GM21381 (cell line): ENCODE results near the gene PDCD5.
A peak's percentile ranks its signal among the peaks of the same experiment; 100 is the strongest.
"Not testable (repeated sequence)": the region's sequence is repeated elsewhere in the genome, so short reads cannot be mapped to it uniquely, and the experiment has no call there.

Experiments used
- ATAC-seq: cut with Tn5 transposase; IDR thresholded peaks from one replicate; pipeline ENCODE4 v1.9.1; 2021; ENCODE audit warnings: mild to moderate bottlenecking, moderate library complexity; ENCODE audit not compliant: unreplicated experiment

The PDCD5 gene

DNA sequence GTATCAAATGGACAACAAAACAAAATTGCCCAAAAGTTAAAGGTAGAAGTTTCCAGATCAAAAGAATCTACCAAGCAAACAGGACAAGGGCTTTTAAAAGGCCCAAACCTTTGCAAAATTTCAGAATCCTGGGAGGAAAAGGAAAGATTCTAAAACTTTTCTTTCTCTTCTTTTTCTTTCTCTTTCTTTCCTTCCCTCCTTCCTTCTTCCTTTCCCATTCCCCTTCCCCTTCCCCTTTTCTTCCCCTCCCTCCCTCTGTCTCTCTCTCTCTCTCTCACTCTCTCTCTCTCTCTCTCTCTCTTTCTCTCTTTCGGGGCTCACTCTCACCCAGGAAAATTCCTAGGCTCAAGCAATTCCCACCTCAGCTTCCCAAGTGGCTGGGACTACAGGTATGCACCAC lies 4.2 kb upstream of the PDCD5 start:
- ATAC-seq = no peak

DNA sequence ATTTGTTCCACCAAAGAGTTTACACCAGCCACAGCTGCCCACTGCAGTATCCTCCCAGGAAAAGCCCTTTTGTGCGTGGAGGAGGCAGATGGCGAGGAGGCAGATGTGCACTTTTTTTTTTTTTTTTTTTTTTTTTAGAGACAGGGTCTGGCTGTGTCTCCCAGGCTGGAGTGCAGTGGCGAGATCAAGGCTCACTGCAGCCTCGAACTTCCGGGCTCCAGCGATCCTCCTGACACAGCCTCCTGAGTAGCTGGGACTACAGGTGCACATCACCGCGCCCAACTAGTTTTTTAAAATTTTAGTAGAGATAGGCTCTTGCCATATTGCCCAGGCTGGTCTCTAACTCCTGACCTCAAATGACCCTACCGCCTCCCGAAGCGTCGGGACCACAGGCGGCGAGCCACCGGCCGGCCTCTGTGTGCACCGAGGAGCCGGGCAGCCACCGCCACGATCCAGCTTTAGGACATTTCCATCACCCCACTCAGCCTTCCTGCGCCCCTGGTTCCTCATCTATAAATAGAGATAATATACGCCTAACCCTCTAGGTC lies 563 bp upstream of the PDCD5 start:
- peak; percentile 23 for ATAC-seq

DNA sequence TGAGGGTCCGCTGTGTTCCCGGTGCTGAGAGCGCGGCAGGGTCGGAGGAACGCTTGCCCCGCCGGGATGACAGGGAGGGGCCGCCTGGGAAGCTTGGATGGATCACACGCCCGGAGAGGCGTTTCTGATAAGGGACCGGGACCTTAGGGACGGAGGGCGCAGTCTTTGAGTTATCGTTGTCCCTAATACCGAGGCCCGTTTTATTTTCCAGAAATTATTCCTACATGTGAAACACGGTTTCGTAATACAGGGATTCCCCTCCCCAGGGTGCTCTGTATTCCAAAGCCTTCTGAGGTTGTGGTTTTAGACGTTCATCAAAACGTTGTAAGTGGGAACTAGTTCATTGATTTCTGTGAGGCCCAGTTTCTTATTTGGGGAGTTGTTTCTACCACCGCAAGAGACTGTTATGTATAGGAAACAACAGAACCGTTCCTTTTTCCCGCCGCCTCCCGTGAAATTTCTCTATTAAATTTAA lies 752 bp downstream of the PDCD5 start:
- ATAC-seq = no peak

DNA sequence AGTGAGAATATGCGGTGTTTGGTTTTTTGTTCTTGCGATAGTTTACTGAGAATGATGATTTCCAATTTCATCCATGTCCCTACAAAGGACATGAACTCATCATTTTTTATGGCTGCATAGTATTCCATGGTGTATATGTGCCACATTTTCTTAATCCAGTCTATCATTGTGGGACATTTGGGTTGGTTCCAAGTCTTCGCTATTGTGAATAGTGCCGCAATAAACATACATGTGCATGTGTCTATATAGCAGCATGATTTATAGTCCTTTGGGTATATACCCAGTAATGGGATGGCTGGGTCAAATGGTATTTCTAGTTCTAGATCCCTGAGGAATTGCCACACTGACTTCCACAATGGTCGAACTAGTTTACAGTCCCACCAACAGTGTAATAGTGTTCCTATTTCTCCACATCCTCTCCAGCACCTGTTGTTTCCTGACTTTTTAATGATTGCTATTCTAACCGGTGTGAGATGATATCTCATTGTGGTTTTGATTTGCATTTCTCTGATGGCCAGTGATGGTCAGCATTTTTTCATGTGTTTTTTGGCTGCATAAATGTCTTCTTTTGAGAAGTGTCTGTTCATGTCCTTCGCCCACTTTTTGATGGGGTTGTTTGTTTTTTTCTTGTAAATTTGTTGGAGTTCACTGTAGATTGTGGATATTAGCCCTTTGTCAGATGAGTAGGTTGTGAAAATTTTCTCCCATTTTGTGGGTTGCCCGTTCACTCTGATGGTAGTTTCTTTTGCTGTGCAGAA lies 6.9 kb downstream of the PDCD5 start:
- ATAC-seq = not testable (repeated sequence)

DNA sequence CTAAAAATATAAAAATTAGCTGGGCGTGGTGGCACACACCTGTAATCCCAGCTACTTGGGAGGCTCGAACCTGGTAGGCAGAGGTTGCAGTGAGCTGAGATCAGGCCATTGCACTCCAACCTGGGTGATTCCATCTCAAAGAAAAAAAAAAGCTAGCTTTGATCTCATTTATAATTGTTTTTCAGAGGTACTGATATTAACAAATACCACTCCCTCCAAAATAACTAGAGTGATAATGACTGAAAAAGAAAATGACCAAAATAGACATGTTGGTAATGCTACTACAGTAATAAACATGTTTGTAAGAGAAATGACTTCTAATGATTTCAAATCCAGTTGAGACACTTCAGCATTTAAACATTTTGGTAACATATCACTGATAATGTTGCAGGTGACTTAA lies 13.0 kb downstream of the PDCD5 start:
- no peak for ATAC-seq

DNA sequence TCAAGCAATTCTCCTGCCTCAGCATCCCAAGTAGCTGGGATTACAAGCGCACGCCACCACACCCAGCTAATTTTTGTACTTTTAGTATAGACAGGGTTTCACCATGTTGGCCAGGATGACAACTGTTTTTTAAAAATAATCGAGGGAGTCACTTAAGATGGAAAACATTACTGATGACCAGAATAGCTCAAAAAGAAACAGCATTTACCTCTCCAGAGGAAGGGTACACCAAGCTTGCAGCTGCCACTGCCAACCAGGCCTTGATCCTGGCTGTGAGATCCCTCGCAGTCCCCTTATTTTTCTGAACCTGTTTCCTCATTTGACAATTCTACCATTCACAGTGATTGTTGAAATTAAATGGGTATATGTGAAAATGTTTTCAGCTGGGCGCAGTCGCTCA lies 14.5 kb downstream of the PDCD5 start:
- no peak for ATAC-seq

DNA sequence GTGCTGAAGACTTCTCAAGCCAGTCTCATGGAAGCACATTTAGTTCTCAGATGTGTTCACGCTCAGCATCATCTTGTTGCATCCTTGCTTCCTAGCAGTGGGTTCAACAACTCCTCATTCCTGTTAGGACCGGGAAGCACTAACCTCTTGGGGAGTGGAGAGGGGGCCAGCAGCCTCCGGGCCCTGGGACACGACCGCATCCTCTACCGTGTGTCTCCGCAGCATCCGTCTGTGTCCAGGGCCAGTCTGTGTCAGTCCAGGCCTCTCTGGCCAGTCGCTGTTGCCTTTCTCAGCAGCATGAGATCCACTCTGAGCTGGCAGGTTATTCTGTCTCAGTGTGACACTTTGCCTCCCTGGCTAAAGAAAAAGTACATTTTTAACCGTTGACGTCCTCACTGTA lies 17.0 kb downstream of the PDCD5 start:
- no peak for ATAC-seq

DNA sequence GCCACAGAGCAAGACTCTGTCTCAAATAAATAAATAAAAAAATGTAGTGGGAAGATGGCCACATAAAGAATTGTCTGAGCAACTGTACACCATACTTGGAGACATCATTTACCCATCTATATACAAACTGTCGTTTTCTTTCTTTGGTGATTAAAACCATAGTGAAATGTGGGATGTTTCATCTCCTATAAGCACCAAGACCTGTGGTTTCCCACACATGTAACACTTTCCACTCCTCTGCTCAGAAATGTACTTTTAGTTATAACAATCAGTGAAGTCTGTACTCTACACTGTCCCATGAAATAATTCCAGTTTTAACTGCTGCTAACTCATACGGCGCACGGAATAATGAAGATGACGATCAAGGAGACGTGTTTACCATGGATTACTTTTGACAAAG lies 18.3 kb downstream of the PDCD5 start:
- ATAC-seq = no peak

DNA sequence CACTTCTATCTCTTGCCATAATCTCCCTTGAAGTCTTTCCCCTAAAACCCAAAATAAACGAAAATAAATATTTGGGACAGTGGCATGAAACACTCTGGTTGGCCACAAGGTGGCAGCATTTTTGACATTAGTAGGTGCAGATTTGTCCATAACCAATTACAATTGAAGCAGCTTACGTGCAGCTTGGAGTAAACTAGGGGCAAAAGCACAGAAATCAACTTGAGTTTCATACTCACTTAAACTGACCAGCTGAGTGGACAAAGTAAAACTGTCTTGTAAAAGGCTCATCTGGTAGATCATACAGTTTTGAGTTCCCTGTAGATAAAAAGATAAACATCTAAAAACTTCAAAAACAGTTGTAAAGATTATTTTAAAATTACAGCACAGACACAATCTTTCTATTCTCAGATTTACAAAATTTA lies 18.8 kb downstream of the PDCD5 start:
- ATAC-seq = no peak

DNA sequence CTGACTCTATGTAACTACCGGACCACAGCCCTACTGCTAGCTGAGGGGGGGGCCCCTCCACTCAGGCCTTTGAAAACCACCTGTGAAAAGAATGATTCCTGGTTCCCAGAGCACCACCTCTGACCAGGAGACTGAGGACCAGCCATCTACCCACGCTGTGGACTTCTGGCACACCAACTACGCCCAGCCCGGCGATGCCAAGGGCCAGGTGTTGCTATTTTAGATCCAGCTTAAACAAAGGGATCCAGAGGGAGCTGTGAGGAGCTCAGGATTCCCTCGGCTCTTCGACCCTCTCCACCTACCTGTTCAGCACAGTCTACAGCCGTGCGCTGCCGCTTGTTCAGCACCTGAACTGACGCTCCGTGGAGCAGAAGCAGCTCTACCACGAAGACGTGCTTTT lies 23.0 kb downstream of the PDCD5 start:
- no peak for ATAC-seq

DNA sequence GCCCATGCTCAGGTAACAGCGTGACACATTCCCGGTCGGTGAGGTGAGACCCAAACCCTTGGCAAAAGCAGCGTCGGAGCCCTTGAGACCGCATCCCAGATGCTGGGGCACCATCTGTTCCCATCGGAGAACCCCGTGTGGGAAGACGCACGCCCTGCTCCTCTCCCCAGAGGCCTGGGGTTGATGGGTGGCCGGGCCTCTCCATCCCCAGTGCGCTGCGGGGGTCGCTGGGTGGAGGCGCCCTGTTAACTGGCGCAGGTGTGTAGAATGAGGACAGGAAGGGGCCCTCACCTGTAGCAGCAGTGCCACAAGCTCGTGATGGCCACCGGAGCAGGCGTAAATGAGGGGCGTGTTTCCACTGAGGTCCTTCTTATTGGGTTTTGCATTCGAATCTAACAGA lies 24.6 kb downstream of the PDCD5 start:
- ATAC-seq = no peak

DNA sequence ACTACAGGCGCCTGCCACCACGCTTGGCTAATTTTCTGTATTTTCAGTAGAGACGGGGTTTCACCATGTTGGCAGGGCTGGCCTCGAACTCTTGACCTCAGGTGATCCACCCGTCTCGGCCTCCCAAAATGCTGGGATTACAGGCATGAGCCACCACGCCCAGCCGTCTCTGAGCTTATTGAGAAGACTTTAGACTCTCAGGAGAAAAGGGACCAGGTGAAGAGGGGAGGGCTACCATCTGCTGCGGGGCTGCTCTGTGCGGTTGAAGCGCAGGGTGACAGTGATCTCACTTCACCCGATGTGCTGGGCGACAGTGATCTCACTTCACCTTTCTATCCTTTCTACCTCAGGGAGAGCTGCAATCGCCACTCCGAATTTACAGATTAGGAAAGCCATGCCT lies 25.3 kb downstream of the PDCD5 start:
- no peak for ATAC-seq

DNA sequence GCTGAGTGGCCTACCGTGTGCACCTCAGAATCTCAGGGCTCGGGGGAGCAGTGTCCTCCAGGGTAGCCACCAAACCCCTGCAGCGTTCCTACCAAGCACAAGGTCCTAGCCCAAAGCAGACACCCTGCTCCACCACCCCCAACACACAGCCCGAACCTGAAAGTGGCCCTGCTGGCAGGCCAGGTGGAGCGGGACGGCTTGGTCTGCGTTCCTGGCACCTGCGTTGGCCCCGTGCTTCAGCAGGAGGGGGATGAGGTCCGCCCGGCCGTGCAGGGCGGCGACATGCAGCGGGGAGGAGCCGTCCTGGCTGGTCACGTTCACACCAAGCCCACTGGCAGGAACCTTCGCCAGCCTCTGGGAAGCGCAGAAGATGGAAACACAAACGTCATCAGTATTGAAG lies 26.5 kb downstream of the PDCD5 start:
- no peak for ATAC-seq

DNA sequence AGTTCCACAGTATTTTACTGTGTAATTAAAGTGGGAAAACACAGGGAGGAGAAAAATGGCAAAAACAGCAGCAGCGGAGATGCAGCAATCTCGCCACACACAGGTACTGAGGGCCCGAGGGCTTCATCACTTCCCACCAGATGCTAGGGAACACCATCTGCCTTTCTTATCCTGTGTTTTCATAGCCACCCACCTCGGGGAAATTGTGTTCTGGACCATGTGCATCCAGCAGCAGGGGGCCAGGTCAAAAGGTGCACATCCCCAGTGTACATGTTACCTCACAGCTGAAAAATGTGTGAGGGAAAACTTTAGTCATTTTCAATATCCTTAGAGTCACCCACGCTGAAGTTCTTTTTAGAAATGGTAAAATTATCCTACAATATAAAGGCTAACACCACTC lies 30.2 kb downstream of the PDCD5 start:
- no peak for ATAC-seq

DNA sequence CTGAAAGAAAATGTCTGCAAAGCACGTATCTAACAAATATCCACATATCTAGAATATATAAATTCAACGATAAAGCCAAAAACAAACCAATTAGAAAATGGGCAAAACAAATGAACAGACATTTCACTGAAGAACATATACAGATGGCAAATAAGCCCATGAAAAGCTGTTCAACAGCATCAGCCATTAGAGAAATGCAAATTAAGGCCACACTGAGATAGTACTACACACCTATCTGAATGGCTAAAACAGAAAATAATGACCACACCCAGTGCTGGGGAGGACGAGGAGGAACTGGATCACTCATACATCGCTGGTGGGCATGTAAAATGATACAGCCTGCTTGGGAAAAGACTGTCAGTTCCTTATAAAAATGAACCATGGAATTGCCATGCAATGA lies 32.0 kb downstream of the PDCD5 start:
- no peak for ATAC-seq

DNA sequence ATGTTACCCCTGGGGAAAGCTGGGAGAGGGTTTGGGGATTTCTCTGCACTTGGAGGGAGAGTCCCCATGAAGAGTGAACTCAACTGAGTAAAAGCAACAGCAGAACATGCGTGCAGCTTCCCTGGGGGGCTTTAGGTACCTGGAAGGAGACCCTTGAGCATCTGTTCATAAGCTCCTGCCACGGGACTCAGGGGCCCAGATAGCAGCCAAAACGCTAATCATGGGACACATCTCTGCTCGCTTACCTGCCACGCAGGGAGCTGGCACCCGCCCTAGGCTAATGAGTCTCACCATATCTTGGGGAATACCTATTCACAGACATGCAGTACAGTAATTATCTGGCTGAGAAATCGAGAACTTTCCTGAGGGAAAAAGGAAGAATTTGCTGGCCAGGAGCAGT lies 33.9 kb downstream of the PDCD5 start:
- ATAC-seq = no peak

DNA sequence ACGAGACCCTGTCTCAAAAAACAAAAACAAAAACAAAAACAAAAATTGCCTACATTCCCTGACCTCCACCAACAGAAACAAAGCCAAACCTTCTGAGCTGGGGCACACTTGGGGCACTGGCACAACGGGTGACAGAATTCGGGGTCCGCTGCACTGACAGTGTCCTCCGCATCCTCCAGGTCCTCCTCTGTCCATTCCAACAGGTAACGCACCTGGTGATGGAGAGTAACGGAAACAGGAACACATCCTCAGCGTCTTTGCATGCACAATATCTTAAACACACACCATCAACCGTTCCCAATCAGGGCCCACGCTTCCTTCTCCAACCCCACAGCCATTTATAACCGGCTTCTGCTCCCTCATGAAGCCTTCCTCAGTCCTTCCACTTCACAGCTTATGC lies 34.6 kb downstream of the PDCD5 start:
- ATAC-seq = no peak

DNA sequence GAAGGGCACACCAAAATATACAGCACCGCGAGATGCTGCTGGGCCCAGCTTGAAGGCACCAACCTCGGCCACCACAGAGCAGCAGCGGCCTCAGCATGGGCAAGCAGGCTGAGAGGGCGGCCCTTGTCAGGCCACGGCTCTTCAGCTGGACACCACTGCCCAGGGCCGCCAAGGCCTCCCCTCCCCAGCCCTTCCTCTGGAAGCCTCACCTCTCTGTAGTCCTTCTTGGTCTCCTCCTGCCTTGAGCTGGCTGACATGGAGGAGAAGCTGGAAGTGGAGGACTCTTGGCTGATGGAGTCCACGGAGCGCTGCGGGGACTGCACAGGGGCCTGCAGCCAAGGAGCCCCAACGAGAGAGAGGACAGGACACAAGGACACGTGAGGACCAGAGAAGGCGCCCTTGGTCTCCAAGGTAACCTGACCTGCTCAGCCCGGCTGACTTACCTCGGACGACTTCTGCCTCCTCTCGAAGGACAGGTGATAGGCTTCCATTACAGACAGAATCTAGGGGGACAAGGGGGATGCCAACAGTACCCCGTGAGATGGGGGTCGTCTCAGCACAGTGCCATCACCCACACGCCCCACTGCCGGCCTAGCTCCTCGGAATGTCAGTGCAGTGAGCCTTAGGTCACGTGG lies 38.2 kb downstream of the PDCD5 start:
- ATAC-seq = no peak

DNA sequence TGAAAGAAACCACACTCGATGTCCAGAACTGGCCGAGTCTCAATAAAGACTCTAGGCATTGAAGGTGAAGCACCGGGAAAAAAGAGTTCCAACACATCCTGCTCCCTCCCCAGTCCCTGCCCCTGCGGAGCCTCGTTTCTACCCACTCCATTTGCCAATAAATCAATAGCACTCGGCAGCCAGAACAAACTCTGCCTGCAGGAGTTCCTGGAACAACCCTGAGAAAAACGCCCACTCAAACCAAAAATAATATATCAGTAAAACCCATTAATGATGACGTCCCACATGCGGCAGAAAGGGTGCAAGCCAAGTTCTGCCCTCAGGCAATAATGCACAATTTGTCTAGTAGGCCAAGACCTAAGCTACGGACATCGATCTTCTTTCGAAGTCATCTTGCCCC lies 41.0 kb downstream of the PDCD5 start:
- ATAC-seq = no peak

DNA sequence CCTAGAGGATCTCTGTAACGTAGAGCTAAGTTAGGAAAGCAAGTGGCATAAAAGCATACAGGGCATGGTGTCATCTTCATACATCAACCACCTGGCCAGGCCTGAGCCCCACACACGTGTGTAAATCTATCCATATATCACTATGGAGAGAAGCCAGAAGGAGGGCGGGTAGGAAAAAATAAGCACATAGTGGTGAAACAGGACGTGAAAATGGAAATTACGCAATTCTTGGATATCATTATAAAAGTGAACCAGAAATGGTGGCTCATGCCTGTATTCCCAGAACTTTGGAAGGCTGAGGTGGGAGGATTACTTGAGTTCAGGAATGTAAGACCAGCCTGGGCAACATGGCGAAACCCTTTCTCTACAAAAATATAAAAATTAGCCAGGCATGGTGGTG lies 43.4 kb downstream of the PDCD5 start:
- no peak for ATAC-seq

DNA sequence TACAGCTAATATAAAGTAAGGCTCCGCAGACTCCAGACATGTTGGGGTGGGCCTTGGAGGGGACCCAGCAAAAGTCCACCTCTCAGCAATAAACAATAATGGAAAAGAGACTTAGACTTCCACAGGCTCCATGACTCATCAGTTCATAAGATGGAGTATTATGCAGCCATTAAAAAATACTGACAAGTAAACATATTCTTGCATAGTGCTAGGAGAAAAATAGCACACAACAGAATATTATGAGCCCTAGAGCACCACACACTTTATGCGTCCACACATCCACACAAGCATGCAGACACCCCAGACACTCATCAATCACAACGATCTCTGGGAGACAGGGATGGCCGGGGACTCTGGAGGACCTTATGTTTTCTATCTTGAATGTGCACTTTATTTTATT lies 46.0 kb downstream of the PDCD5 start:
- ATAC-seq = no peak

DNA sequence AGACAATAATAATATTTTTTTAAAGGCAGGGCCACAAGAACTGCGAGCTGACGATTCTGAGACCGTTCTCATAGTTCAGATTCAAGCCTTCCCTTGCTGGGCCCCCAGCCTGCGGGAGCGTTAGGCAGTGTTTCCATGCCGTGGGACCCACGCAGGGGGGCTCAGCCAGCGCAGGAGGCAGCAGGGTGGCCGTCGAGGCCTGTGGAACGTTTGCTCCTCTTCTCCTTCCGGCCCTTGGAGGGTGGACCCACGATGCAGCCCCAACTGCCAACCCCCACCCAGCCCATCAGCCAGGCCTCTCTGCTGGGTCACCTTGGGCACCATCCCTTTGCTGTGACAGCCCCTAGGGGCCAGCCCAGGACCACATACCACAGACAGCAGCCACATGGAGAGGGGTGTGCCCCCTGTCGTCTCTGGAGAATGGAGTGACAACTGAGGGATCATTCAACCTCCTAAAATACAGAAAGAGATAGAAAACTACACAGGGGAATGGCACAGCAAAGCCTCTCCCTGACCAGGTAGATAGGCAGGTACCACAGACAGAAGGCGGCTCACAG lies 46.8 kb downstream of the PDCD5 start:
- no peak for ATAC-seq
